Right lobe of liver (tissue), 6 donors: ENCODE measurements around the gene NDUFAF3. TPM values are rescaled to one million over a fixed set of nuclear protein-coding genes. Genes with fewer than 3 reads are reported as not detected.

Experiments
- ATAC-seq, 4 donors: fragments of 200-7000 bp; cut with Tn5 transposase; one replicate each; pipeline ENCODE4 v1.9.1; 2020; ENCODE audit warnings: mild to moderate bottlenecking in 4 of 4, moderate library complexity in 4 of 4
- DNase-seq, 3 donors: peaks; one replicate each; pipeline ENCODE4 v3.0.0-alpha.2; 2020
- H3K27ac ChIP-seq, 3 donors: fragments of 200-600 bp; one replicate each; pipeline ENCODE4 v1.8.0; 2022
- H3K27me3 ChIP-seq, 2 donors: fragments of 200-600 bp; one replicate each; pipeline ENCODE4 v1.8.0; 2022
- H3K36me3 ChIP-seq, 4 donors: fragments of 200-600 bp; sonication (generic) in 1 of 4; one replicate each; pipeline versions ENCODE4 v1.5.1 to v1.8.0; 2017 to 2022; ENCODE audit warnings: control low read depth in 1 of 4
- H3K4me1 ChIP-seq, 4 donors: fragments of 200-600 bp; sonication (generic) in 1 of 4; one replicate each; pipeline versions ENCODE4 v1.5.1 to v1.8.0; 2017 to 2022; ENCODE audit warnings: control low read depth in 1 of 4
- H3K4me3 ChIP-seq, 3 donors: fragments of 200-600 bp; one replicate each; pipeline ENCODE4 v1.8.0; 2022
- H3K9me3 ChIP-seq, 4 donors: fragments of 200-600 bp; sonication (generic) in 1 of 4; one replicate each; pipeline versions ENCODE4 v1.5.1 to v1.8.0; 2017 to 2022; ENCODE audit warnings: control low read depth in 1 of 4
- POLR2A ChIP-seq: fragments of 450-650 bp; IDR thresholded peaks from one replicate; pipeline ENCODE4 v1.6.1; 2017; ENCODE audit warnings: antibody characterized with exemption, mild to moderate bottlenecking
- WGBS: methylation state at CpG from one replicate; pipeline ENCODE4 v1.1.6; 2018; ENCODE audit warnings: low coverage, low lambda C conversion rate; ENCODE audit not compliant: insufficient coverage; ENCODE audit errors: missing lambda C conversion rate; 5-methylcytosine and 5-hydroxymethylcytosine counted together
- intact Hi-C, 2 donors: fragments of 100-400 bp; cut with DNase I; formaldehyde crosslinking; loops; one replicate each; pipeline versions ENCODE4 v1.11.2 to v1.14.1; 2022
- total RNA-seq, 6 experiments: library from RNA; depleted of rRNA in 2 of 6; stranded (reverse); fragments of >200 nt in 2 of 6; fragmentation: NEBNext Ultra II Directional in 3 of 6; extraction: Animal tissue kit (Norgen Biotek cat#: 25700) in 3 of 6; gene quantifications; one replicate each; pipeline versions ENCODE4 v1.1.0 to v1.2.4, GENCODE V29; 2016 to 2023
- TF ChIP-seq, protein P1 (sequence below), 4 donors: fragments of 200-600 bp in 3 of 4; fragments of 450-650 bp in 1 of 4; IDR thresholded peaks; one replicate each; pipeline versions ENCODE4 v1.5.1 to v1.8.0; 2016 to 2022; ENCODE audit warnings: antibody characterized with exemption in 4 of 4, mild to moderate bottlenecking in 2 of 4
- donor health status: DM: no; HTN: yes; CAD: no.
- donor health status: DM: no; HTN: no; CAD: no.
- donor health status: DM: no; HTN: no; CAD: no.
- donor health status: DM: no; HTN: yes; CAD: no.
- donor health status: DM: no; HTN: yes; CAD: no.

NDUFAF3 gene
- total RNA-seq, 6 experiments from 2014 or later = 39.2 to 100 (median 44.8) TPM

DNA sequence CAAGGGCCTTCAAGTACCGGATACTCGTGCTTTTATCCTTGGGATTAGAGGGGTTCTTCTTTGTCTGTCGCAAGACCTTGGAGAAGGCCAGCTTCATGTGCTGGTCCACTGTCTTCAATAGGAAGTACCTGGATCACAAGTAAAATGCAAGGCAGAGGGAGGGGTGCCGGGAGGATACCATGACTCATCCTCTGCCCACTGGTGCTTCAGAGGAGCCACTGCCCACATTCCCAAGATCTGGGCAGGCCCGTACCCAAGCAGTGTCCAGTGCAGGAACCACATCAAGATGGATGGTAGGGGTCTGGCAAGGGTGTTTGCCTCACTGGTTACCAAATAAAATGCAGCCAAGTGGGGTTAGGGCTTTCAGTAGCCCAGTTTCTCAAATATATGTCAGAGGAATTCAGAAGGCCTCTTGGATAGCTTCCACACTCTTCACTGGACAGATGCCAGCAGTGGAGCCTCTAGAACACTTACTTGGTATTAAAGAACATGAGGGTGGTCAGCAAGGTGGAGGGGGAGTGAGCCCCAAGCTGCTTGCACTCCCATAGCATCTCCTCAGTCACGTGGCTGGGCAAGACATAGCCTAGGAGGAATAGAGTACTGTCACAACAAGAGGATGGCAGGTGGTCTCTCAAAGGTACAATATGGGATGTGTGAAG lies 10.9 kb downstream of the NDUFAF3 start:
- Histone ChIP-seq H3K27me3 (no peaks in the 10 kb centered on the region), H3K9me3 (no peaks in the 10 kb centered on the region), H3K27ac (no peak overlapping the region), H3K36me3 (peaks cover 0 to 45% (median 9%) of the 10 kb centered on the region in 4 donors), H3K4me1 (peaks cover 0 to 9% (median 4%) of the 10 kb centered on the region in 4 donors), H3K4me3 (no peak overlapping the region)
- TF ChIP-seq, protein P1, sequence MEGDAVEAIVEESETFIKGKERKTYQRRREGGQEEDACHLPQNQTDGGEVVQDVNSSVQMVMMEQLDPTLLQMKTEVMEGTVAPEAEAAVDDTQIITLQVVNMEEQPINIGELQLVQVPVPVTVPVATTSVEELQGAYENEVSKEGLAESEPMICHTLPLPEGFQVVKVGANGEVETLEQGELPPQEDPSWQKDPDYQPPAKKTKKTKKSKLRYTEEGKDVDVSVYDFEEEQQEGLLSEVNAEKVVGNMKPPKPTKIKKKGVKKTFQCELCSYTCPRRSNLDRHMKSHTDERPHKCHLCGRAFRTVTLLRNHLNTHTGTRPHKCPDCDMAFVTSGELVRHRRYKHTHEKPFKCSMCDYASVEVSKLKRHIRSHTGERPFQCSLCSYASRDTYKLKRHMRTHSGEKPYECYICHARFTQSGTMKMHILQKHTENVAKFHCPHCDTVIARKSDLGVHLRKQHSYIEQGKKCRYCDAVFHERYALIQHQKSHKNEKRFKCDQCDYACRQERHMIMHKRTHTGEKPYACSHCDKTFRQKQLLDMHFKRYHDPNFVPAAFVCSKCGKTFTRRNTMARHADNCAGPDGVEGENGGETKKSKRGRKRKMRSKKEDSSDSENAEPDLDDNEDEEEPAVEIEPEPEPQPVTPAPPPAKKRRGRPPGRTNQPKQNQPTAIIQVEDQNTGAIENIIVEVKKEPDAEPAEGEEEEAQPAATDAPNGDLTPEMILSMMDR (IDR thresholded peaks at IDR 0.05) = no peak
- TF ChIP-seq POLR2A = no peak
- DNase-seq (no peak), ATAC-seq (no peak)
- intact Hi-C loops = no loop called here
- 84% methylated on average over 6 of the region's 6 CpGs for WGBS

- Histone ChIP-seq H3K27ac (no peak overlapping the region), H3K27me3 (no peaks in the 10 kb centered on the region), H3K4me1 (no peaks in the 10 kb centered on the region), H3K4me3 (no peak overlapping the region), H3K36me3 (peaks cover 0 to 58% (median 9%) of the 10 kb centered on the region in 4 donors), H3K9me3 (no peaks in the 10 kb centered on the region)
- TF ChIP-seq, protein P1 (IDR thresholded peaks at IDR 0.05) = no peak
- no peak for TF ChIP-seq POLR2A
- WGBS = 67% methylated on average over 1 of the region's 2 CpGs
- intact Hi-C loops = no loop called here
- DNase-seq (no peak), ATAC-seq (no peak)
These were observed 12.7 kb downstream of the NDUFAF3 start for GRCh38 chr3:49034650-49035049.

- ATAC-seq (no peak), DNase-seq (no peak)
- Histone ChIP-seq H3K9me3 (no peaks in the 10 kb centered on the region), H3K36me3 (peaks cover 0 to 60% (median 9%) of the 10 kb centered on the region in 4 donors), H3K27ac (no peak overlapping the region), H3K4me3 (no peak overlapping the region), H3K27me3 (no peaks in the 10 kb centered on the region), H3K4me1 (no peaks in the 10 kb centered on the region)
- TF ChIP-seq, protein P1 (IDR thresholded peaks at IDR 0.05) = no peak
- TF ChIP-seq POLR2A = no peak
- 92% methylated on average over 3 of the region's 3 CpGs for WGBS
- intact Hi-C loops = no loop called here
These were observed 13.4 kb downstream of the NDUFAF3 start for GRCh38 chr3:49035281-49035680.

DNA sequence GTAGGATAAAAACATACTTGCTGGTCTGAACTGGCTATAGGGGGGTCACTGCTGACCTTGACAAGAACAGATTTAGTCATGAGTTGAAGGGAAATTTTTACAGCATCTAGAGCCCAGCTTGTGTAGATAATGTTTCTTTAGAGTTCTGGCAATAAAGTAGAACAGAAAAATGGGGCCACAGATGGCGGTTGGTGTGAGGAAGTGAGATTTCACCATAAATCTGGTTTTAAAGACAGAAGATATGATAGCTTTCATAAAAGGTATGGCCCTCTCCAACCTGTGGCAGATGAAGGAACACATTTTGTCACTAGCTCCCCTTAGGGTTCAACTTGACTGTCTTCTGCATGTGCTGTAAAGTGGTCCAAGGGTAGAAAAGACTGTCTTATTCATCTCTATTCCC lies 31.6 kb downstream of the NDUFAF3 start:
- 67% methylated on average over 1 of the region's 1 CpG for WGBS
- intact Hi-C loops = no loop called here
- Histone ChIP-seq H3K4me1 (no peaks in the 10 kb centered on the region), H3K27ac (no peak overlapping the region), H3K27me3 (no peaks in the 10 kb centered on the region), H3K36me3 (peaks cover 9 to 41% (median 15%) of the 10 kb centered on the region in 4 donors), H3K4me3 (no peak overlapping the region), H3K9me3 (no peaks in the 10 kb centered on the region)
- ATAC-seq (no peak), DNase-seq (no peak)
- no peak for TF ChIP-seq POLR2A
- TF ChIP-seq, protein P1 (IDR thresholded peaks at IDR 0.05) = no peak
